Measurements from ENCODE around the gene SLC44A5.
"Not testable (repeated sequence)": the region's sequence is repeated elsewhere in the genome, so short reads cannot be mapped to it uniquely, and the experiment has no call there.

The SLC44A5 gene

DNA sequence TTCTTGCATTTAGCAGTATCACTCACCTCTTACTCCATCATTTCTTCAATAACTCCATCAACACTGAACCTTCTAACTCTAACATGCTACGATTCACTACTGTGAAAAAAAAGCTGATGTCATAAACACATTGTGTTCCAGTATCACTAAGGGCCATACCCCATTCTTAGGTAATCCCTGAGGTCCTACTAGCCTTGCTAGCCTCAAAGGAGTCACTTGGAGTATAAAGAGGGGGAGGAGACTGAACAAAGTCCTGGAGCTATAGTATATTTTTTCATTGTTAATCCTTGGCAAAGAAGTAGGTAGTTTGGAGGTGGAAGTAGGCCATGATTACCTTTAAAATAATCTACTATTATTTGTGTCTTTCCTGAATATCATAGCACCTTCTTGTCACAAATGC, at the start of gene SLC44A5:
SLC44A5 (minus strand) TSS at position 101 of the 400 bp plus-strand sequence. CDS start 69,667 bp downstream, outside the sequence.
- no peak for FAIRE-seq

DNA sequence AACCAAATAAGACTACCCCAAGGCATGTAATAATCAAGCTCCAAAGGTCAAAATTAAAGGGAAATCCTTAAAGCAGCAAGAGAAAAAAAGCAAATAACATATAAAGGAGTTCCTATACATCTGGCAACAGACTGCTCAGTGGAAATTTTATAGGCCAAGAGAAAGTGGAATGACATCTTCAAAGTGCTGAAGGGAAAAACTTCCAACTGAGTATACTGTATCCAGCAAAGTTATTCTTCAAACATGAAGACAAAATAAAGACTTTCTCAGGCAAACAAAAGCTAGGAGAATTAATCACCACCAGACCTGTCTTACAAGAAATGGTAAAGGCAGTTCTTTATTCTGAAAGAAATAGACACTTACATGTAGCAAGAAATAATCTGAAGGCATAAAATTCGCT, 45.0 kb upstream of the SLC44A5 start:
- FAIRE-seq: no peak

DNA sequence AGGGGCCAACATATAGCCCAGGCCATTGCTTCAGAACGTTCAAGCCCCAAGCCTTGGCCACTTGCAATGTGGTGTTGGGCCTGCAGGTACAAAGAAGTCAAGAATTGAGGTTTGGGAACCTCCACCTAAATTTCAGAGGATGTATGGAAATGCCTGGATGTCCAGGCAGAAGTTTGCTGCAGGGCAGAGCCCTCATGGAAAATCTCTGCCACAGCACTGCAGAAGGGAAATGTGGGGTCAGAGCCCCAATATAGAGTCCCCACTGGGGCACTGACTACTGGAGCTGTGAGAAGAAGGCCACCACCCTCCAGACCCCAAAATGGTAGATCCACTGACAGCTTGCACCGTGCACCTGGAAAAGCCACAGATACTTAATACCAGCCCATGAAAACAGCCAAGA, 36.3 kb upstream of the SLC44A5 start:
- FAIRE-seq: not testable (repeated sequence)

DNA sequence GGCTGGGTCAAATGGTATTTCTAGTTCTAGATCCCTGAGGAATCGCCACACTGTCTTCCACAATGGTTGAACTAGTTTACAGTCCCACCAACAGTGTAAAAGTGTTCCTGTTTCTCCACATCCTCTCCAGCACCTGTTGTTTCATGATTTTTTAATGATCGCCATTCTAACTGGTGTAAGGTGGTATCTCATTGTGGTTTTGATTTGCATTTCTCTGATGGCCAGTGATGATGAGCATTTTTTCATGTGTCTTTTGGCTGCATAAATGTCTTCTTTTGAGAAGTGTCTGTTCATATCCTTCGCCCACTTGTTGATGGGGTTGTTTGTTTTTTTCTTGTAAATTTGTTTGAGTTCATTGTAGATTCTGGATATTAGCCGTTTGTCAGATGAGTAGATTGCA, 34.2 kb upstream of the SLC44A5 start:
- not testable (repeated sequence) for FAIRE-seq

DNA sequence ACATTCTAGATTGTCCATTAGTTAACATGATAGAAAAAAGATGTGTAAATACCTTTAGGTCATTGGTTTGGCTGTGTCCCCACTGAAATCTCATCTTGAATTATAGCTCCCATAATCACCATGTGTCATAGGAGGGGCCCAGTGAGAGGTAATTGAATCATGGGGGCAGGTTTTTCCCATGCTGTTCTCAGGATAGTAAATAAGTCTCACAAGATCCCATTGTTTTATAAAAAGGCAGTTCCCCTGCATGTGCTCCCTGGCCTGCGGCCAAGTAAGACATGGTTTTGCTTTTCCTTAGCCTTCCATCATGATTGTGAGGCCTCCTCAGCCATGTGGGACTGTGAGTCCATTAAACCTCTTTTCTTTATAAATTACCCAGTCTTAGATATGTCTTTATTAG, 32.5 kb upstream of the SLC44A5 start:
- no peak for FAIRE-seq

DNA sequence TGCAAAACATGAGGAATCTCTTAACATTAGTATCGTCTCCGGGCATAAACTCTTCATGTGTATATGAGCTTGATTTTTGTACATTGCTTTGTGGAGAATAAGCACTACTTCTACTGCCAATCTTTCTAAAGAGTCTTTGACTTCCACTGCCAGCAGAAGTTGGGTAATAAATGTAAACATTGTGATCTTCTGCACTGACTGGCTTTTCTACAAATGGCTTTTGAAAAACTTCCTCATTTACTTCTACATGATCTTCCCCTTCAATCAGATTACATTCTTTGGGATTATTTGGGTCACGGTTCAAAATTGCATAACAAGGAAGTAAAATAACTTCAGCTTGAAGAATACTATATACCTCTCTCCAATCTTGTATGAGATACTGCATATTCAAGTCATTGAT, 30.4 kb upstream of the SLC44A5 start:
- FAIRE-seq: no peak

DNA sequence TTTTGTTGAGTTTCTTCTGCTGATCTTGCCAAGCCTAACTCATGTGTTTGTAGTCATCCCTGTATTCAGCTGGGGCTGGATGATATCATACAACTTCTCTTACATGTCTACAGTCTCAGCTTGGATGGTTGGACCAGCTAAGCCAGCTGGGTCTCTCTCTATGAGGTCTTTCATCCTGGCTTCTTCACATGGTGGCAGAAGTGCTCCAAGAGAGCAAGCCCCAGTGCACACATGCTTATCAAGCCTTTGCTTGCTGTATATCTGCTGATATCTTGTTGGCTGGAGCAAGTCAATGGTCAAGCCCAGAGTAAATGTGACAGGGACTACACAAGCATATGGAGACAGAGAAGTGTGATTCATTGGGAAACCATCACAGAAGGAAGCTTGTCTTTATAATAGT, 29.2 kb upstream of the SLC44A5 start:
- FAIRE-seq: no peak

DNA sequence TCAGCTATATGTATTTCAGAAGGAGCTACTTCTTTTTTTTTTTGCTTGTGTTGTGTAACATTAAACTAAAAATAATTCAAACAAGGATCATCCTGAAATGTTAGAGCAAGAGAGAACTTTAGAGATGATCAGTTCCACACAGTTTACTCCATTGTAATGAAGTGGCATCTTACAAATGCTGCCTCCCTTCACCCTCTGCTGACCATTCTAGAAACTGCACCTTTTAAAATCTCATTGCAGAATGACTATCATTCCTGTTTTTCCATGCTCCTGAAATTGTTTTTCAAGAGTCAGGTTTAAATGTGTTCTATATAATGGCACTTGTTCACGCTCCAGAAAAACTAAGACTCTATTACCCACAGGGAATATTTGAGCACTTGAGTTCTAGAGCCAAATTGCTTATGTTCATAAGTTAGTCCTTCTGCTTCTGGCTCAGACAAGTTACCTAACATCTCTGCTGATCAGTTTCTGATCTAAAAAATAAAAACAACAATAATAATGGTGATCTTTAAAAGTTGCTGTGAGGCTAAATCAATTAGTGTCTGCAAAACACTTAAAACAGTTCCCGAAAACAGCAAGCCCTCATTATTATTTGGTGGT, 21.5 kb upstream of the SLC44A5 start:
- peak; percentile 89 for FAIRE-seq

DNA sequence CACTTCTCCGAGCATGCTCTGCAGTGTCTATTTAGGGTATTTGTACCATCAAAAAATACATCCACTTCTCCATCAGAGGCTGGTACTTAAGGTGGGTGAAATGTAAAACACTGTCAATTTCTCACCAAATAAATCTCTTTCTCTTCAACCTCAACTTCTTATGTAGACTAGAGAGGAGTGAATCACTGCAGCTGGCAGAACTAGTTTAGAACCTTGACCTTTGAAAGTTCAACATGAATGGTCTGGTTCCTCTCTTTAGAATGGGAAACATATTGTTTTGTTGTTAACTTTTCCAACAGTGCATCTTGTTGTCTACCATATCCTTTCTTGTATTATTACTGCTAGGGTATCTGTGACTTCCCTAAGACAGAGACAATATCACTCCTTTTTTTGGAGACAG, 20.1 kb upstream of the SLC44A5 start:
- FAIRE-seq: no peak

DNA sequence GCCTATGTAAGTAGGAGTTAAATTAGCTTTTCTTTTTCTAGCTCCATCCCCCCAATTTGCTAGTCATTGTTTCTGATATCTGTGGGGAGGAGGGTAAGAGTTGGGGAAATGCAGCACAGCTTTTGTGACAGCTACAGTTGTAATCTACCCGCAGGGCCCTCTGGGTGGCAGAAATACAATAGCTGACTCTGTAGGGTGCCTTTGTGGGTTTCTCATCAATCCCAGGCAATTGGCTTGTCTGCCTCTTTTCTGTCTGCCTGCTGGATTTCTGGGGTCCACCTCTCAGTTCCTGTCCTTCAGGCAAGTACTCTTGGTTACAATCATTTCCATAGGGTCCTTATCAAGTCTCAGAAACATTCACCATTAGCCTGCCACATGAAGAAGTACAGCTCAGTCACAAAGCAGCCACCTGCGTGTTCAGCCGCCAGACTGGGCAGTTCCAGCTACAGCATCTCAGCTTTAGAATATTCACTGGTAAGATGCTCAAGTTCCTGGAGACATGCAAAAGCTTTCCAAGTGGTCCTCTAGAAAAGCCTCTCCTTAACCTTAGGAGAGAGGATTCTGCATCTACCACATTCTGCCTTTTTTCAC, 19.2 kb upstream of the SLC44A5 start:
- FAIRE-seq: no peak

DNA sequence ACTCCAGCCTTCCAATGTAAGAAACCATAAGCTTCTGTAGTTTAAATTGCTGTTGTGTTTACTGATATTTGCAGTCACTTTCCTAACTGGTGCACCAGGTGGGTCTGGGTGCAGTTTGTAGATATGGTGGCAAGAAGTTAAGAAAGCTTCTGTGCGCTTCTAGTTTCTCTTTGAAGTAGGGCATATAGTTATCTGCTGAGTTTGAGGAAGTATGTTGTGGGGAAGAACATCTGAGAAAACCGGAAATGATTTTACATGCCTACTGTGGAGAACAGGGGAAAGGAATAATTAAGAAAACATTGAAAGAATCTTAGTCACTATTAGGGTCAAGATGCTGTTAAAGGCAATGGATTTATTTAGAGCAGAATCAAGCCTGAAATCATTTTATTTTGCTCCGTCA, 14.9 kb upstream of the SLC44A5 start:
- FAIRE-seq: no peak

DNA sequence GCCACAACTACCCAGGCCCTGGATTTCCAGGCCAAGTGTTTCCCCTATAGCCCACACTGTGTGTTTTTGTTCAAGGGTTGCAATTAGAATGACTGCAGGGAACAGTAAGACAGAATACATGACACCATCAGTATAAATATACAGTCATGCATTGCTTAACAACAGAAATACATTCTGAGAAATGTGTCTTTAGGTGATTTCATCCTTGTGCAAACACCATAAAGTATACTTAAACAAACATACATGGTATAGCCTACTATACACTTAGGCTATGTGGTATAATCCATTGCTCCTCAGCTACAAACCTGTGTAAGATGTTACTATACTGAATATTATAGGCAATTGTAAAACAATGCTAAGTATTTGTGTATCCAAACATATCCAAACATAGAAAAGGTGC, 7.5 kb upstream of the SLC44A5 start:
- FAIRE-seq: no peak

DNA sequence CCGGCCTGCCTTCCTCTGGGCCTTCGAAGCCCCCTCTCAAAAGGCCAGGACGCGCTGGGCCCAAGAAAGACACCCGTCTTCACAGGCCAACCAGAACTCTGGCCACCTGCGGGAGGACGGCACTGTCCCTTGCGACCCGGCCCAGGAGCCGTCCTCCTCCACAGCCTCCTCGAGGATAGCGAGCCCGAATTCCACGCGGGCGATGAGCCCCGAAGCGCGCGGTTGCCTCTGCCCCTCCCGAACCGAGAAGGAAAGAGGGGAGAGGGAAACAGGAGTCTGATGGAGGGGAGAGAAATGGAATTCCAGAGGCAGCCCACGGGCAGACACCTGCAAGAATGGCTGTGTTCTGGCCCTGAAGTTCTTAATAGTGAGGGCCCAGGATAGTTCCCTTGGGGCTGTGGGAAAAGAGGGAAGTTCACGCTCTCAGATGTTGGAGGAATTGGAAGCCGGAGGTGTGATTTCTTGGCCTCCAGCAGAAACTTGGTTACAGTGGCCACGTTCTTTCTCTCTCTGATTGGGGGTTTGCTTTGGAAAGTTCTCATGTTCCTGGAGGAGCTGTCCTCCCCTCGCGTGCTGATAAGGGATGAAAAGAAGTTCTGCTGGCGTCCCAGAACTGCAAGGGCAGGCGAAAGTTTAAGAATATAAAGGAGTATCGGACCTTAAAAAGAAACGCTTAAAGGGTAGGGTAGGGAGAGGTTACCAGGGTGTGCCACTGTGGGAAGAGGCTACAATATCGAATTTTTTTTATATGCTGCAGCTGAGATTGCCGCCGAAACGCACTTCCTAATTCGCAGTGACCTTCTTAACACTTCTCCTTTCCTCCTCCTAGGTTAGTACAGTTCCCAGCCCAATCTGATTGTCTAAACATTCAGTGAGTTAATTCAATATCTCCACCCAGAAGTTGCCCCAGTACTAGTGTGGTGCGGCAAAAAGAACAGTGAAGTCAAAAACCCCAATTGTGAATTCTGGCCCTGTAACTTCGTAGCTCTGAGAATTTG, 5.8 kb upstream of the SLC44A5 start:
- FAIRE-seq: no peak

DNA sequence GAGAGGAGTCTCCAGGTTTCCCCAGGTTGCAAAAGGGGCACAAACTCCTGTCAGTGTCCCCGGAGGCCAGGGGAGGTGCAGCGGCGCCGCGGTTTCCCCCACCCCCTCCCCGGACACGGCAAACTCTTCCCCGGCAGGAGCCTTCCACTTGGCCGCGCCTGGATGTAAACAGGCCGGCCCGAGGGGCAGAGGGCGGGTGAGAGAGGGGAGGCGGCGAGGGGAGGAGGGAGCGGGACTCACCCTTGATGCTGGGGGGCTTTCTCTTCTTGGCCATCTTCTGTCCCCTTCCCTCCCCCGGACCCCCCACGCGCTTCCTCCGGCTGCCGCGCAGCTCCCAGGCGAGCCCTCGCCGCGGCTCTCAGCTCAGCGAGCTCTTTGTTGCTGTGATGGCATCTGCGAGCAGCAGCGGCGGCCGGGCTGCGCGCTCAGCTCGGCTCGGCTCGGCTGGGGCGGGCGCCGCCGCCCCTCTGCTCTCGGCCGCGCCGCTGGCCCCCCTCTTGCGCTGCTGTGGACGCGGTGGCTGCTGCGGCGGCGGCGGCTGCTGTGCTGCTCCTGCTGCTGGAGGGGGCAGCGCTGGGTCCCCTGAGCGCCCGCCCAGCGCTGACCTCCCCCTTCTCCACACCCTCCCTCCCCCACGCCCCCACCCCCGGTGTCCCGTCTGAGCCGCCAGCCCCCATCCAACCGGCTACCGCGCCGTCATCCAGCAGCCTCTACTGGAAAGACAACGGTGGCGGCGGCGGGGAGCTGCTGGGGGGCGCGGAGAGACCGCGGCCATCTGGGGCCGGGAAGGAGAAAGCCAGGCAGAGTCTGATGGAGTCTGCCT, 4.9 kb upstream of the SLC44A5 start:
- FAIRE-seq: no peak

DNA sequence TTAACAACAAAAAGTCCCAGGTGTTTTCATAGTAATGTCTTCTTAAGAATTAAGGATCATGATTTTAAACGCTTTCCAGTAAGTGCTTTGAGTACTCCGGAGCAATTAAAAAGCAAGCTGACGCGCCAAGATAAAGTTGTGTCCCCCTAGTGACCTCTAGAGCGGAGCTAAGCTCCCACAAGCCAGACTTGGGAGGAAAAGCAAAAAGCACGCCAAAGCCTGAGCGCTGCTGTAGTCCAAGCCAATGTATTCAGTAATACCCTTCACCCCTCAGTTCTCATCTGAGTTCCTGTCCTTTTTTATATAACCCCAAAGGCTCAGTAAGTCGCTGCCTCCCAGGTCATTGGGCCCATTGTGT, 3.5 kb upstream of the SLC44A5 start:
- FAIRE-seq: no peak

DNA sequence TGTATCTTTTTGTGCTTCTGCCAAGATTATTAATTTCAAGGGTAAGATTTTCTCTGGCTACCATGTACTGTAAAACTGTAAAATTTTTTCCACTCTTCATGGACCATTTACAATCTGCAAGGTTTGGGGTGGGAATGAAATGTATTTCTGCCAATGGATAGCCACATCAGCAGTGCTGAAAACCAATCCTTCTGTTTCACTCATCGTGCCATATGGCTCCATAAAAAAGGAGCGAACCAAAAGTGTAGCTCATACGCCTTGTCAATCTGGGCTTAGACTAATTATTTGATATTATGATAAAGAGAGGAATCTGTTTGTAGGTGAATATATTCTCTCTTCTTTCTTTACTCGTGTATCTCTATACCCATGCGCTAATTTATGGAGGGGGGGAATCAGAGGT, 3.0 kb upstream of the SLC44A5 start:
- FAIRE-seq: no peak

DNA sequence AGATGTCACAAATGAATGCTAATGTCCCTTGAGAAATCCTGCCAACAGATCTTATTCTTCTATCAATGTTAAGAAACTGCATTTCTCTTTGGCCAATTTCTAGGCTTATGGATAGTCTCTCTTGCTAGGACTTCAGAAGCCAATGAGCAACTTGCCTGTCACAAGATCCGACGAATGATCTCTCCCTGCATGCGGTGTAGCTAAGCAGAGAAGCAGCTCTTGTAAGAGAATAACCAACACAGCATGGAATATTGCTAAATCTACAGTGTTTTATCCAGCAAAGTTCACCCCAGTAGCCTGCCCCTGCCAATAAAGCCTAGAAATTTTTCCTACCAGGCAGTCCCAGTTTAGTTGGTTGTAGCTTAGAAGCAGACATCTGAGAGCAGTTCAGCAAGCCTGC, 2.1 kb upstream of the SLC44A5 start:
- no peak for FAIRE-seq

DNA sequence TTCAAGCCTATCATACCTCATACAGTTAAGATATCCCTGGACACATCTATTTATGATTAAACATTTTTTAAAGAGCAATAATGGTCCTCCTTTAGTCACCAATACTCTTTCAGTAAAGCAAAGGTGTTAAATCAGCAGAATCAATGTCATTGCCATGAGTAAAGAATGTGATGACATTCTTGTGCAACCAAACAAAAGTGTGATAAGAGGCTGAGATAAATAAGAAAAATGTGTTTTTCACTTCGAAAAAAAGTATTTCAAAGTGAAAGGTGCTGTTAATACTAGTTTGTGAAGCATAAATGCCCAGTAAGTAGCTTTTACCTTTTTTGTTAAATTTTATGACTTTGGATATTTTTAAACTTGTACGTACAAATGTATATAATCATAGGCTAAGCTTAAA, 8.4 kb downstream of the SLC44A5 start:
- no peak for FAIRE-seq

DNA sequence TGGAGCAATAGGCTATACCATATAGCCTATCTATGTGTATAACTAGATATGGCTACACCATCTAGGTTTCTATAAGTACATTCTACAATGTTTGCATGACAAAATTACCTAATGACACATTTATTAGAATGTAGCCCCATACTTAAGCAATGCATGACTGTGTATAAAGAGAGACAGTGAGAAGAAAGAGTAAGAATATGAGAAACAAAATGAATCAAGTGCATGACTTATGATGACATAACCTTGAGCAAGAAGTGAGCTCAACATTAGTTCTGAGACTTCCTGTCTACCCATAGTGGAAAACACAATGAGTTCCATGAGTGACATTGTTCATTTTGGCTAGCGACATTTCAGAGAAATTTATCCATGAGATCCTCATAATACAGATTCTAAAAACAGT, 10.1 kb downstream of the SLC44A5 start:
- FAIRE-seq: no peak

DNA sequence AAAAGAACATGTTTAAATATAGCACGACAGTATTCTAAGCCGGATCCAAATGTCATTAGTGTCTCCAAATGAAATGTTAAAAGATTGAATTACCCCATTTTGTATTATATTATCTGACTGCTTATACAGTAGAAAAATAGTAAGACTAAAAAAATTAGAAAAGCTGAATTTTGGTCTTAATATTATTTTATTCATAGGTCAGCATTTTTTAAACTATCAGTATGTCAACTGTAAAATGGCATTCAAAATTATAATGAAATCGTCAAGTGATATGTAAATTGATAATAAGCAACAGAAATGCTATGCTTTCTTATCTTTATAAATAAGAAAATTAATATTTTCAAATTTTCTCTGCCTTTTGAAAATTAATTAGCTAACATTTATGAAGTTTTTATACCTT, 16.6 kb downstream of the SLC44A5 start:
- FAIRE-seq: no peak

DNA sequence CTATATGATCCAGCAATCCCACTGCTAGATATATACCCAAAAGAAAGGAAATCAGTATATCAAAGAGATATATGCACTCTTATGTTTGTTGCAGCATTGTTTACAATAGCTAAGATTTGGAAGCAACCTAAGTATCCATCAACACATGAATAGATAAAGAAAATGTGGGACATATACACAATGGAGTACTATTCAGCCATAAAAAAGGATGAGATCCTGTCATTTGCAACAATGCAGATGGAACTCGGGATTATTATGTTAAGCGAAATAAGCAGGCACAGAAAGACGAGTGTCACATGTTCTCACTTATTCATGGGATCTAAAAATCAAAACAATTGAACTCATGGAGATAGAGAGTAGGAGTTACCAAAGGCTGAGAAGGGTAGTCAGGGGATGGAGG, 17.5 kb downstream of the SLC44A5 start:
- not testable (repeated sequence) for FAIRE-seq

DNA sequence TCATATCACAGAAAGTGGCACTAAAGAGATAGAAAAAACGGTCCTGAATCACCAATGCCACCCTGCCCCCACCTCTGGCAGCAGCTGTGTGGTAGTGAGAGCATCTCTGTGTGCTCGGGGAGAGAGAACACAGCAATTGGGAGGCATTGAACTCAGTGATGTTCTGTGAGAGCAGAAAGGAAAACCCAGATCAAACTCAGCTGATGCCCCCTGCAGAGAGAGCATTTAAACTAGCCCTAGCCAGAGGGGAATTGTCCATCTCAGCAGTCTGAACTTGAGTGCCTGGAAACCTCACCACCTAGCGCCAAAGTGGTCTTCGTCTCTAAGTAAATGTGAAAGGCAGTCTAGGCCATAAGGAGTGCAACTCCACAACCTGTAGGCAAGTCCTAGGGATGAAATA, 21.3 kb downstream of the SLC44A5 start:
- FAIRE-seq: no peak
